Measurements from ENCODE around the gene FMR1. TPM values are rescaled to one million over a fixed set of nuclear protein-coding genes. Genes with fewer than 3 reads are reported as not detected.

Gene FMR1
- total and polyA plus RNA-seq, 7 experiments from 2014 or later, result 4.5 to 84.2 (median 74.2) TPM

DNA sequence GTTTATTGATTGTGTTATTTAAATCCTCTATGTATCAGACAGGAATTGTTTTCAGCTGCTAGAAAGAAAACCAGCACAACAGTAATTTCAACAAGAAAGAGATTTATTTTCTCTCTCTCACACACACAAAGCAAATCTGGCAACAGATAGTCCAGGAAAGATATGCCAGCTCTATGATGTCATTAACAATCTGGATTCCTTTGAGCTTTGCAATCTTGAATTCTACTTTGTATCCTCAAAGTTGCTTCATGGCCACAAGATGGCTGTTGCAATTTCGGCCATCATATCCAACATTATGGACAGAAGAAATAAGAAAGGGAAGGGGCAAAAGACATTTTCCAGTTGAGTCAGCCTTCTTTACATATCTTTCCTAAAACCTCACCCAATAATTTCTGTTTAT, 19.8 kb upstream of the FMR1 start:
- Mint-ChIP-seq H3K27me3 (peaks cover 0 to 10% (median 2%) of the 10 kb centered on the region in 5 donors), H3K4me3 (no peak overlapping the region)
- CTCF ChIA-PET, result no interaction called here

DNA sequence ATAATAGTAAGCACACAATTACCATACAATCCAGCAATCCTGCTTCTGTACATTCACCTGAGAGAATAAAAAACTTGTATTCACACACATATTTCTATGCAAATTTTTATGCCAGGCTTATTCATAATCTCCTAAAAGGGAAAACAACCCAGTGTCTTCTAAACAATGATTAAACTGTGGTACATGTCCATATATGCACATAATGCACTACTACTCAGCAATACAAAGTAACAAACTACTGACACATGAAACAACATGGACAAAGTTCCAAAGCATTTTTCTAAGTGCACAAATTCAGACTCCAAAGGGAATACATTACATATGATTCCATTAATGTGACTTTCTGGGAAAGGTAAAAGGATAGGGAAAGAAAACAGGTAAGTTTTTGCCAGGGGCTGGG, 18.0 kb upstream of the FMR1 start:
- DNase-seq (no peak), ATAC-seq (no peak)
- Mint-ChIP-seq H3K36me3 (no peaks in the 10 kb centered on the region), H3K9me3 (peaks cover 0 to 2% (median 0%) of the 10 kb centered on the region in 11 donors), H3K4me1 (peaks cover 0 to 4% (median 0%) of the 10 kb centered on the region in 7 donors), H3K4me3 (no peak overlapping the region), H3K27ac (no peak overlapping the region), H3K27me3 (peaks cover 0 to 10% (median 2%) of the 10 kb centered on the region in 5 donors)
- no peak overlapping the region for H3K4me3 ChIP-seq (ENCODE audit: low read length)
- ChIA-PET POLR2A (no interaction called here), CTCF (no interaction called here)
- H3K36me3 ChIP-seq (ENCODE audit: control insufficient read depth in 2 of 3, insufficient read depth in 3 of 3, low read length in 3 of 3), result no peaks in the 10 kb centered on the region
- H3K27ac ChIP-seq (ENCODE audit: low read depth, low read length), result no peak overlapping the region
- no peaks in the 10 kb centered on the region for H3K4me1 ChIP-seq (ENCODE audit: control insufficient read depth in 2 of 2, insufficient read depth in 2 of 2, low read length in 2 of 2)
- intact Hi-C loops (cut with micrococcal nuclease), result no loop called here
- H3K9me3 ChIP-seq (ENCODE audit: control insufficient read depth in 2 of 3, low read length in 3 of 3), result no peaks in the 10 kb centered on the region
- H3K27me3 ChIP-seq (ENCODE audit: control insufficient read depth in 2 of 2, insufficient read depth in 2 of 2, low read length in 2 of 2), result no peaks in the 10 kb centered on the region

More for the DNA sequence above, 19.8 kb upstream of the FMR1 start:
- no peaks in the 10 kb centered on the region for H3K36me3 ChIP-seq (ENCODE audit: control insufficient read depth in 2 of 3, insufficient read depth in 3 of 3, low read length in 3 of 3)
- POLR2A ChIA-PET, result no interaction called here
- no peak for ATAC-seq
- H3K27me3 ChIP-seq (ENCODE audit: control insufficient read depth in 2 of 2, insufficient read depth in 2 of 2, low read length in 2 of 2), result no peaks in the 10 kb centered on the region
- Mint-ChIP-seq H3K4me1 (peaks cover 0 to 6% (median 0%) of the 10 kb centered on the region in 7 donors), H3K36me3 (no peaks in the 10 kb centered on the region), H3K9me3 (peaks cover 0 to 14% (median 0%) of the 10 kb centered on the region in 11 donors), H3K27ac (no peak overlapping the region)
- intact Hi-C loops (cut with micrococcal nuclease), result no loop called here
- no peak overlapping the region for H3K27ac ChIP-seq (ENCODE audit: low read depth, low read length)
- H3K9me3 ChIP-seq (ENCODE audit: control insufficient read depth in 2 of 3, low read length in 3 of 3), result no peaks in the 10 kb centered on the region
- DNase-seq, result no peak
- no peaks in the 10 kb centered on the region for H3K4me1 ChIP-seq (ENCODE audit: control insufficient read depth in 2 of 2, insufficient read depth in 2 of 2, low read length in 2 of 2)
- no peak overlapping the region for H3K4me3 ChIP-seq (ENCODE audit: low read length)

- CTCF ChIA-PET, result no interaction called here
- Histone ChIP-seq H3K4me1 (ENCODE audit: control insufficient read depth in 2 of 2, insufficient read depth in 2 of 2, low read length in 2 of 2) (no peaks in the 10 kb centered on the region), H3K4me3 (ENCODE audit: low read length) (no peak overlapping the region), H3K9me3 (ENCODE audit: control insufficient read depth in 2 of 3, low read length in 3 of 3) (no peaks in the 10 kb centered on the region), H3K27ac (ENCODE audit: low read depth, low read length) (no peak overlapping the region), H3K36me3 (ENCODE audit: control insufficient read depth in 2 of 3, insufficient read depth in 3 of 3, low read length in 3 of 3) (no peaks in the 10 kb centered on the region), H3K27me3 (ENCODE audit: control insufficient read depth in 2 of 2, insufficient read depth in 2 of 2, low read length in 2 of 2) (no peaks in the 10 kb centered on the region)
- Mint-ChIP-seq H3K27me3 (peaks cover 0 to 10% (median 2%) of the 10 kb centered on the region in 5 donors), H3K36me3 (no peaks in the 10 kb centered on the region), H3K27ac (no peak overlapping the region), H3K4me3 (no peak overlapping the region), H3K9me3 (no peaks in the 10 kb centered on the region), H3K4me1 (peaks cover 0 to 4% (median 0%) of the 10 kb centered on the region in 7 donors)
- no peak for ATAC-seq
- POLR2A ChIA-PET, result no interaction called here
- intact Hi-C loops (cut with micrococcal nuclease), result no loop called here
- DNase-seq, result no peak
Observed at GRCh38 chrX:147894366-147894963, 17.3 kb upstream of the FMR1 start.

- Mint-ChIP-seq H3K9me3 (no peaks in the 10 kb centered on the region), H3K36me3 (no peaks in the 10 kb centered on the region), H3K27ac (no peak overlapping the region), H3K4me1 (peaks cover 0 to 14% (median 4%) of the 10 kb centered on the region in 7 donors), H3K27me3 (peaks cover 0 to 10% (median 2%) of the 10 kb centered on the region in 5 donors), H3K4me3 (no peak overlapping the region)
- no peak overlapping the region for H3K27ac ChIP-seq (ENCODE audit: low read depth, low read length)
- POLR2A ChIA-PET, result interaction anchor here (1.2 kb wide), 1 partner anchor 16 kb away, joined by 3 read pairs; no protein-coding TSS in a partner anchor
- no peaks in the 10 kb centered on the region for H3K27me3 ChIP-seq (ENCODE audit: control insufficient read depth in 2 of 2, insufficient read depth in 2 of 2, low read length in 2 of 2)
- ATAC-seq (no peak), DNase-seq (no peak)
- CTCF ChIA-PET, result no interaction called here
- H3K4me1 ChIP-seq (ENCODE audit: control insufficient read depth in 2 of 2, insufficient read depth in 2 of 2, low read length in 2 of 2), result peaks cover 0 to 7% of the 10 kb centered on the region in 2 donors
- no peaks in the 10 kb centered on the region for H3K36me3 ChIP-seq (ENCODE audit: control insufficient read depth in 2 of 3, insufficient read depth in 3 of 3, low read length in 3 of 3)
- H3K9me3 ChIP-seq (ENCODE audit: control insufficient read depth in 2 of 3, low read length in 3 of 3), result no peaks in the 10 kb centered on the region
- H3K4me3 ChIP-seq (ENCODE audit: low read length), result no peak overlapping the region
- intact Hi-C loops (cut with micrococcal nuclease), result no loop called here
Observed at GRCh38 chrX:147897117-147897516, 14.6 kb upstream of the FMR1 start.

DNA sequence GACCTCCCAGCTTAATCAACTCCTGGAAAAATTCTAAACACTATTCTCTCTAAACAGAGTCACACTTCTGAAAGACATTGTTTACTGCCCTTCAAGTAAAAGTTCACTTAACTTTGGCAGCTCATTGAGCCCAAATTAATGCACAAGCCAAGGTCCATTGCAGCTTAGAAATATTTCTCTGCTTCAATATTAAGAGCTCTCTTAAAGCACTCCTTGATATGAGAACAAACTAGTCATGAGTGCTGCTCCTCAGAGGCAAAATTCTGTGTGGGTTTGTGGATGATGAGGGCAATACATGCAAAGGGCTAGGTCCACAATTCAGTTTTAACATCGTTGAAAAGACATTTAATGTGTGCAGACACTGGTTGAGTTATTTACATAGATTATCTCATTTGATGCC, 12.8 kb upstream of the FMR1 start:
- H3K36me3 ChIP-seq (ENCODE audit: control insufficient read depth in 2 of 3, insufficient read depth in 3 of 3, low read length in 3 of 3), result no peaks in the 10 kb centered on the region
- Mint-ChIP-seq H3K4me1 (peaks cover 0 to 15% (median 4%) of the 10 kb centered on the region in 7 donors), H3K4me3 (no peak overlapping the region), H3K36me3 (no peaks in the 10 kb centered on the region), H3K27ac (no peak overlapping the region), H3K27me3 (peaks cover 0 to 11% (median 0%) of the 10 kb centered on the region in 5 donors), H3K9me3 (peaks cover 0 to 4% (median 0%) of the 10 kb centered on the region in 11 donors)
- CTCF ChIA-PET, result no interaction called here
- H3K27me3 ChIP-seq (ENCODE audit: control insufficient read depth in 2 of 2, insufficient read depth in 2 of 2, low read length in 2 of 2), result no peaks in the 10 kb centered on the region
- ATAC-seq (no peak), DNase-seq (no peak)
- no peak overlapping the region for H3K4me3 ChIP-seq (ENCODE audit: low read length)
- intact Hi-C loops (cut with micrococcal nuclease), result no loop called here
- no peaks in the 10 kb centered on the region for H3K9me3 ChIP-seq (ENCODE audit: control insufficient read depth in 2 of 3, low read length in 3 of 3)
- POLR2A ChIA-PET, result no interaction called here
- H3K27ac ChIP-seq (ENCODE audit: low read depth, low read length), result no peak overlapping the region
- peaks cover 0 to 8% of the 10 kb centered on the region in 2 donors for H3K4me1 ChIP-seq (ENCODE audit: control insufficient read depth in 2 of 2, insufficient read depth in 2 of 2, low read length in 2 of 2)

DNA sequence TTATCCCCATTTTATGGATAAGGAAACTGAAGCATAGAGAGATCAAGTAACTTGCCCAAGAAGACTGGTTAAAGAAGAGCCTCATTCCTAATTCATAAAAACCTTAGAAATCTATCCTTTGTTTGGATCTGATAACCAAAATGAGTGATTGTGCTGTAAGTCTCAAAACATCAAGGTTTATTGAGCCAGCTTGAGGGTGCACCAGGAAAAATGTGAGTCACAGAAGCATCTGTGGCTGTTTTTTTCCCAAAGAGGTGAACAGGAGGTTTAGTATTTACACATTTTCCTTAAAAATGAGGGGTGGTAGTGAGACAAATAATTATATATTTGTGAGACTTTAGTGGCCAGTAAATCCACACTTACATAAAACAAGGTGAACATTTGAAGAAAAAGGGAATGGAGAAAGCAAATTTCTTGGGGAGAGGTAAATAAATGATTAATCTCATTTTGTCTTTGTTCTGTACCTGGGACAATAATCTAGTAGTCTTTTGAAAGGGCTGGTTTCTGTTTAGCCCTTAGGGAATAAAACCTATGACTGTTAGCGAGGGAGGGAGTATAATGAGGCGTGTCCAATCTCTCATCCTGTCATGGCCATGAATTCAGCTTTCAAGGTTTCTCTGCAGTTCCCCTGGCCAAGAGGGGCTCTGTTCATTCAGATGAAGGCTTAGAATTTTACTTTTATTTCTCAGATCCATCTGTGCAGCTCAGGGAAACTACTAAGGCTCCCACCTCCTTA, 12.2 kb upstream of the FMR1 start:
- H3K36me3 Mint-ChIP-seq, result no peaks in the 10 kb centered on the region
- no peak overlapping the region for H3K4me3 Mint-ChIP-seq
- H3K4me1 Mint-ChIP-seq, result peaks cover 0 to 15% (median 4%) of the 10 kb centered on the region in 7 donors
- Histone ChIP-seq H3K4me3 (ENCODE audit: low read length) (no peak overlapping the region), H3K9me3 (ENCODE audit: control insufficient read depth in 2 of 3, low read length in 3 of 3) (no peaks in the 10 kb centered on the region), H3K4me1 (ENCODE audit: control insufficient read depth in 2 of 2, insufficient read depth in 2 of 2, low read length in 2 of 2) (peaks cover 0 to 8% of the 10 kb centered on the region in 2 donors), H3K27ac (ENCODE audit: low read depth, low read length) (no peak overlapping the region), H3K27me3 (ENCODE audit: control insufficient read depth in 2 of 2, insufficient read depth in 2 of 2, low read length in 2 of 2) (no peaks in the 10 kb centered on the region), H3K36me3 (ENCODE audit: control insufficient read depth in 2 of 3, insufficient read depth in 3 of 3, low read length in 3 of 3) (no peaks in the 10 kb centered on the region)
- intact Hi-C loops (cut with micrococcal nuclease), result no loop called here
- no peak for ATAC-seq
- peaks cover 0 to 4% (median 0%) of the 10 kb centered on the region in 11 donors for H3K9me3 Mint-ChIP-seq
- ChIA-PET CTCF (no interaction called here), POLR2A (no interaction called here)
- H3K27me3 Mint-ChIP-seq, result peaks cover 0 to 11% (median 0%) of the 10 kb centered on the region in 5 donors
- DNase-seq, result no peak
- no peak overlapping the region for H3K27ac Mint-ChIP-seq

GRCh38 chrX:147900349-147900748, 11.4 kb upstream of the FMR1 start:
- DNase-seq, result no peak
- Mint-ChIP-seq H3K27me3 (peaks cover 0 to 10% (median 0%) of the 10 kb centered on the region in 5 donors), H3K9me3 (peaks cover 0 to 4% (median 0%) of the 10 kb centered on the region in 11 donors), H3K4me3 (no peak overlapping the region), H3K27ac (no peak overlapping the region), H3K36me3 (no peaks in the 10 kb centered on the region), H3K4me1 (peaks cover 0 to 15% (median 4%) of the 10 kb centered on the region in 7 donors)
- H3K27me3 ChIP-seq (ENCODE audit: control insufficient read depth in 2 of 2, insufficient read depth in 2 of 2, low read length in 2 of 2), result no peaks in the 10 kb centered on the region
- H3K4me1 ChIP-seq (ENCODE audit: control insufficient read depth in 2 of 2, insufficient read depth in 2 of 2, low read length in 2 of 2), result peaks cover 0 to 8% of the 10 kb centered on the region in 2 donors
- no peaks in the 10 kb centered on the region for H3K9me3 ChIP-seq (ENCODE audit: control insufficient read depth in 2 of 3, low read length in 3 of 3)
- ChIA-PET POLR2A (no interaction called here), CTCF (no interaction called here)
- intact Hi-C loops (cut with micrococcal nuclease), result no loop called here
- no peak for ATAC-seq
- no peaks in the 10 kb centered on the region for H3K36me3 ChIP-seq (ENCODE audit: control insufficient read depth in 2 of 3, insufficient read depth in 3 of 3, low read length in 3 of 3)
- H3K4me3 ChIP-seq (ENCODE audit: low read length), result no peak overlapping the region
- no peak overlapping the region for H3K27ac ChIP-seq (ENCODE audit: low read depth, low read length)
